Kidney glomerular epithelial cell (primary cell): ENCODE measurements around the gene RPL19.
A peak's percentile ranks its signal among the peaks of the same experiment; 100 is the strongest.
"Not testable (repeated sequence)": the region's sequence is repeated elsewhere in the genome, so short reads cannot be mapped to it uniquely, and the experiment has no call there.

Source experiments
- DNase-seq: peaks from one replicate; lab custom pipeline; 2025; lab: John Stamatoyannopoulos, UW

The RPL19 gene

DNA sequence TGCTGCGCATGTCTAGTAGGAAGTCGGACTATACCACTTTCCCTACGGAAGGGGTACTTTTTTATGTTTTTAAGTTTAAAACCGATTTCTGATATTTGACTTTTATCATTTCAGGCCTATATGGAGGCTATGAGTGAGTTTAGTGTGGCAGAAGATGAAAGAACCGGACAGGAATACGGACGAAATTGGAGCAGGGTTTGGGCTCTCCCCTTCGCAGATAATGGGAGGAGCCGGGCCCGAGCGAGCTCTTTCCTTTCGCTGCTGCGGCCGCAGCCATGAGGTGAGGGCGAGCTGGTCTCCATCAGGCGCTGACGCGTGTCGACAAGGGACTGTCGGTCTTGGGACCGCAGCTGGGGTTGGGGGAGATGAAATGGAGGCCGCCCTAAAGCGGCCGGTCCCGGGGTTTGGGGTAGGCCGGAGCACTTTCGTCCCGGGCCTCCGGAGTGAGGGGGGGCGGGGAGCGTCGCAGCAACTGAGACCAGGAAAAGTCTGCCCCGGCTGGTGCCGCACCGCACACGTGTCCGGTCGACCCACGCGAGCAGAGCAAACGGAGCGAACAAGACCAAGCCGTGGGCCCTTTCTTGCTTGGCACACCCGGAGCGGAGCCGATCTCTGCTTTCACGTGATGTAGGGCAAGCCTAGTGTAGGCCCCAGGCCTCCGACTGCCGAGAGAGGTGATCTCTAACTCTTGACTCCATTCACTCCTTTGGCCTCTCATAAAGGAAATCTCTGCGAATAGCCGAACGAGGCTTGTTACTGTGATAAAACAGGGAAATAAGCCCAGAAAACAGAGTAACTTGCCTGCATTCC, at the start of gene RPL19:
Gene RPL19, plus strand, starts transcription at position 214 of the 810 bp plus-strand sequence. Its CDS starts 62 bp downstream, at position 276.
- DNase-seq: peak; percentile 93

DNA sequence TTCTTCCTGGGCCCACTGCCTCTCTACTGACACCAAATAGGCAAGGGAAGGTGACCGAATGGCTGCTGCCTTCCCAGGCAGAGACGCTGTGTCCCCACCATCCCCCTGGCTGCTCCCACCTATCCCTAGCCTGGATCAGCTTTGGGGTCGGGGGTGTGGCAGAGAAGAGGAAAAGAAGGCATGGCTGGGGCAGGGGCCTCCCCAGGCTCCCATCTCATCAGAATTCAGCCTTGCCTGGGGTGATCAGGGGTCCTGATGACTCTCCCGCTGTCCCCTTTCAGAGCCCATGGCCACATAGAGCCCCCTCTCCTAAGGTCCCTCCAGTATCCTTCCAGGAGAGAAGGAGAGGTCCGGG, 49.3 kb upstream of the RPL19 start:
- DNase-seq: no peak

DNA sequence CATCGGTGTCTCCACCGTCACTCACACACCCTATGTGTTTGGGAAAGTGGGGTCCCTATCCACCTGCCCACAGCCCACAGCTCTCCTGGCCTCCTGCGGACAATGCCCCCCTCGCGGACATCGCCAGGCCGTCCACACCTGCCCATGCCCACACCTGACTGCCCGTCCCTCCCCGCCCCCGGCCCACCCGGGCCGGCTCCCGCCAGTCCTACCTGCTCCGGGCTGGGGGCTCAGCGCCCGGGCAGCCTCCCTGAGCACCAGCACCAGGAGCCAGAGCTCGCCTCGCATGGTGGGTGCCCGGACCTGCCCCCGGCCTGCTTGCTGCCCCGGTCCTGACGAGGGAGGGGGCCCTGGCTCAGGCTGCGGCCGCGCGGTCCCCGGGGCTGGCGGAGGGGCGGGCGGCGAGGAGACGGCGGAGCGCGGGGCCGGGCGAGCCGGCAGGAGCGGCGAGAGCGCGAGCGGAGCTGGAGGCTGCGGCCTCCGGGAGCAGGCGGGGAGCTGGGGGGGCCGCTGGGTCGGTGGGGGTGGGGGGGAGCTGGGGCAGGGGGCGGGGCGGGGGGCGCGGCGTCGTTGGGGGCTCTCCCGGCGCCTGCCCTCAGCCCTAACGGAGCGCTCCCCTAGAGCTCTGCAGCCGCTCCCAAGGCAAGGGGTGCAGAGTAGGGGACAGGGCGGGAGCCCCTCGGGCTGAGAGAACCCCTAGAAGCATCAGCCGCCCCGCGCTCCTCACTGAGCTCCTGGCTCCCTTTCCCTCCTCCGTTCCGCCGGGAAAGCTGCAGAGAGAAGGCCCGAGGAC, 48.7 kb upstream of the RPL19 start, which contains the start of gene PLXDC1:
Gene PLXDC1, minus strand, starts transcription at position 488 of the 793 bp plus-strand sequence. Its CDS starts 200 bp downstream, at position 288.
- no peak for DNase-seq

DNA sequence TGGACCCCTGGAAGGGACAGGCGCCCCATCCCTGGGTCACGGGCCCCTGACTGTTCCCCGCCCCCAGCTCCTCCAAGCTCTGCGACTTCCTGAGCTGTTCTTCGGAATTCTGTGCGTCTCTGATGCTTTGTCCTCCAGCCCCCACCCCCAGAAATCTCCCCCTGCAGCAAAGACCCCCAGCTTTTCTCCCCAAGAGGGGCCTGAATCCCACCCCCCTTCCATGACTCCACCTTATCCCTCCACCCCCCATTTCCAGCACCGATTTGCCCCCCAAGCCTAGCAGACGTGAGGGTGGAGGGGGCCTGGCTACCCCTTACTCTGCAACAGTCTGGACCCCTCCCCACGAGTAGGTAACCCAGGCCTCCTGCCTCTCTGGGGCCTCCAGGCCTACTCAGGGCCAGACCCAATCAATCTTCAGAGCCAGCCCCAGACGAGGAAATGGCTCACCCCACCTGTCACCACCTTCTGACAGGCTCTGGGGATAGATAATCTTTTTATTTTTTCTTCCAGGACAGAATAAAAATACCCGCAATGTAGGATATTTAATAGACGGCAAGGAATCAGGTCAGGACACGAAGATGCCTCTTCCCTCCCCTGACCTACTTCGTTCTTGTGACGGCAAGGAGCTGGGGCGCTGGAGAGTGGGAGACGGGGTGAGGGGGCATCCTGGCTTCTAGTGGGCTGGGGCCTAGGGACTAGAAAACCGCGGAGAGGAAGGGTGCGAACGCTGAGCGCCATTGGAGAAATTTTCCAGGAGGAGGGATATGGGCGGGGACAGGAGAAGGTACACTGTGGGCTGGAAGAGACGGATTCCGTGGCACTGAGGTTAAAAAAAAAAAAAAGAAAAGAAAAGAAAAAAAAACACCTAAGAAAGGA, 47.9 kb upstream of the RPL19 start:
- peak; percentile 53 for DNase-seq

DNA sequence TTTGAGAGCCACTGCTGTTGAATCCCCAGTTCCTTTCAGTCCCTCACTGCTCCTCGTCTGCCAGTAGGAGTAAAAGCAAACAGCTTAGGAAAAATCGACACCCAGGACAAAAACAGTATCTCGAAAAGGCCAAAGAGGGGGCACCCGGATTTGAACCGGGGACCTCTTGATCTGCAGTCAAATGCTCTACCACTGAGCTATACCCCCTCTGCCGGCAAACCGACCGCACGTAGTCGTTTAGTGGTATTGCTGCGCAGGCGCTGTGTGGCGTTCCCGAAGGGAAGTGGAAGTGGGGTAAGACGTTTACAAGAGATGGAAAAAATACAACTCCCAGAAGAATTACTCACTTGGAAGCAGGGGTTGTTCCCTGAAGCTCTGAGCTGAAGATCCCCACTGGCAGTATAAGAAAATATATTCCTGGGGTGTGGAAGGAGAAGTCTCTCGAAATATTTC, 46.5 kb upstream of the RPL19 start:
- peak; percentile 93 for DNase-seq

DNA sequence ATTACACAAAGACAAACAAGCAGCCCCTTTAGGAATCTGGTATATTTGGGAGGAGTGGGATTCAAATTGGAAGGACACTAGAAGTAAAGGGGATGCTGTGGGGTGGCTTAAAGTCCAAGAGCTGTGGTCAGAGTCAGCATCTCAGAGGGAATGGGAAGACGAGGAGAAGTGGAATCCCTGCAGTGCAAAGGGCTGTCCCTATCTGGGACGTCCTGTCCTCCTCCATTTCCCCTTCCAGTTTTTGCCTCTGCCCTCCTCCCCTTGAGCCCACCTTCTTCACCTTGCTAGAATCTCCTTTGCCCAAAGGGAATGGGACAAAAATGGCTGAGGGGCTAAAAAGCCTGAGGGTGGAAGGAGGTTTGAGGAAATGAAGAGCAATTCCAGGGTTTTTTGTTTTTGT, 44.4 kb upstream of the RPL19 start:
- DNase-seq: no peak

DNA sequence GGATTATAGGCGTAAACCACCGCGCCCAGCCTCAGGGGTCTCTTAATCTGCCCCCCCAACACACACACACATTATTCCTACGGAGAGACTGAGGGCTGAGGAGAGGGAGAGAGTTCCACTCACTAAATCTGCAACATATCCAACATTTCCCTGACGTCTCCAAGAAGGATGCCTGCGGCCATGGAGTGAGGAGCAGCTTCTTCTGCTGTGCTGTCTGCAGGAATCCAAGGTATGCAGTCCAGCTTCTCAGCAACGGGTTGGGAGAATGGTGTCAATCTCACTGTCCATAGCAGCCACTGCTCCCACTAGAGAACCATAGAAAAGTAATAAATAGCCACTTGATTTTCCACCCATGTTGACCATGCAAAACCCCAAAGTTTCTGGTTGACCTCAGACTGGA, 43.6 kb upstream of the RPL19 start:
- no peak for DNase-seq

DNA sequence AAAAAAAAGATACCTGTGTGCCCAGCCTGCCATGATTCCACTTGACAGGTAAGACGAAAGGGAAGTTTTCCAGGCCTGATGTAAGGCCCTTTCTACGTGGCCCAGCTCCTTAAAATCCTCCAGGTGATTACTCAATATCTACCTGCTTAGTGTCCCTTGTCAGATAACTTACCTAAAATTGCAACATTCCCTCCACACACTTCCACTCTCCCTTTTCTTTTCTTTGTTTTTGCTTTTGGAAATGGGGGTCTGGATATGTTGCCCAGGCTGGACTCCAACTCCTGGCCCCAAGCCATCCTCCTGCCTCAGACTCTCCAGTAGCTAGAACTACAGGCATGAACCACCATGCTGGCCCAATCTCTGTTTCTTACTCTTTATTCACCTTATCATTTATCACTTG, 41.5 kb upstream of the RPL19 start:
- no peak for DNase-seq

DNA sequence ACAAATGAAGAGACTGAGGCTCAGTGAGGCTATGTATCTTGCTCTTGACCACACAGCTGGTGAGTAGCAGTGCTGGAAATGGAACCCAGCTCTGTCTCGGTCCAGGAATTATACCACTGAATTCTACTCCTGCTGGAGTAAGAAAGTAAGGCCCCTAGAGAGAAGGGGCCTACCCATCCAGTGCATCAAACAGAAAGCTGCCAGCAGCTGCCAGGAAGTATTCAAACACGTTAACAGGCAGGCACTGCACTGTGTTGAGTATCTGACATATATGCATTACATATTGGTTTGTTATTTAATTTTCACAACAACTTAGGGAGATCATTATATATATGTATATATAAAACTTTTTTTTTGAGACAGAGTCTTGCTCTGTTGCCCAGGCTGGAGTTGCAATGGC, 38.1 kb upstream of the RPL19 start:
- no peak for DNase-seq

DNA sequence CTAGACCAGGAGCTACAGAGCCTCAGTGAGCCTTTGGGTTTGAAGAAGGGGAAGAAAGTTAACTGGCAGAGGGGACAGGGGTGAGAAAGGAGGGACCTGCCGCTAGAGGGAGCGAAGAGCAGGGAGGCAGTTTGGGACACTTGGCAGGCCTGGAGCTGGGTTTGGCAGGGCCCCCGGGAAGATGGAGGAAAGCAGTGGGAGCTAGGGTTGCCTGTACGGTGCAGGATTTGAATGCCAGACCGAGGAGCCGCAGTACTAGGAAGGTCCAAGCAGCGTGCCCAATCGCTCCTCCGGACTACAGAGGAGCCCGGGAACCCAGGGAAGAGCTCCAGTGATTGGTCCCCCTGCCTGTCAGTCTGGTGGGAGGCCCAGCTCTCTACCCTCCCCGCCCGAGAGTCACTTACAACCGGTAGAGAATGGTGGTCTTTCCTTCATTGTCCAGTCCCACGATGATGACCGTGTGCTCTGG, 35.4 kb upstream of the RPL19 start:
- DNase-seq: peak; percentile 52

DNA sequence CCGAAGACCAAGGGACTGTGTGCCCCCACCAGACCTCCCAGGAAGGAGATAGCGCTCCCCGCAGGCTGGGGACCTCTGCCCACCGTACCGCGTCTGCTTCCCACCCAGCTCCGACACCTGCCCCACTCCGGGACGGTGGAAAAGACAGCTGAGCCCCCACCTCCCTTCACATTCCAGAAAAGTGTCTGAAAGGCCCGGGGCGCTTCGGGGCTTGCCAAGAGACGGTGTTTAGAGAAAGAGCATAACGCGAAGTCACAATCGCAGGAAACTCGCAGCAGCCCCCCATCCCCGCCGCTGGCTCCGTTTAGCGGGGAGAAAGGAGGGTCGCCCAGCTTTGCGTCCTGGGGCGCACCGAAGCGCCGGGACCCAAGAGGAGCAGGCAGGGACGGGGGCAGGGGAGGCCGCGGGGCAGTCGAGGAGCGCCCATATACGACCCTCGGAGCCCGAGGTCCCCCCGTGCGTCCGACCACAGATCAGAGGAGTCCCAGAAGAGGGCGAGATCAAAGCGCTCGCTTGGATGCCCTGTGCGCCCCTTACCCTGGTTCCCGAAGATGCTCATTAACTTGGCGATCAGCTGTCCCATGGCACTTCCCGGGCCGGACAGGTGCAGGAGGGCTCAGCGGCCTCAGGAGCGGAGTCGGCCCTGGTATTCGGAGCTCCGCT, 34.8 kb upstream of the RPL19 start:
- DNase-seq: no peak

DNA sequence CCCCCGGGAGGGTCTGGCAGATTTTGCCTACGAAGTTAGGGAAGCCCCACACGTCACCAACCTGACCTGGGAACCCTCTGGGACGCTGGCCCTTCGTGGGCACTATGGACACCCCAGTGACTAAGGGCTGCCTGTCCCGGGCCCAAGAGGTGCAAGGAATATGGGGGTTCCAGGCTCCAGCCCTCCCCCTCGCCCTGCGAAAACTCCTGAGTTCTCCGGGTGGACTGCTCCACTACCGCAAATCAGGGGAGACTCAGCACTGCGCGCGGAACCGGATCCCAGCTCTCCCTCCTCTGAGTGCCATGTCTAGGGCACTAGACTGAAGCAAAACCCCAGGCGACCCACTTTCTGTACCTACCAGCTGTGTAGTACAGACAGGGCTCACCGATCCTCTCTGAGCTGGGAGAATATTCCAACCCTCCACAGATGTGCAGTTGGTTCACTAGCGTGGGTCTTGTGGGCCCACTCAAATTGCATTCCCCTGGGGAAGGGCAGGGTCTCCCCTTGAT, 34.2 kb upstream of the RPL19 start, which contains the start of gene ARL5C:
Gene ARL5C, minus strand, starts transcription at position 321 of the 509 bp plus-strand sequence. CDS start 401 bp downstream, outside the sequence.
- DNase-seq: no peak

DNA sequence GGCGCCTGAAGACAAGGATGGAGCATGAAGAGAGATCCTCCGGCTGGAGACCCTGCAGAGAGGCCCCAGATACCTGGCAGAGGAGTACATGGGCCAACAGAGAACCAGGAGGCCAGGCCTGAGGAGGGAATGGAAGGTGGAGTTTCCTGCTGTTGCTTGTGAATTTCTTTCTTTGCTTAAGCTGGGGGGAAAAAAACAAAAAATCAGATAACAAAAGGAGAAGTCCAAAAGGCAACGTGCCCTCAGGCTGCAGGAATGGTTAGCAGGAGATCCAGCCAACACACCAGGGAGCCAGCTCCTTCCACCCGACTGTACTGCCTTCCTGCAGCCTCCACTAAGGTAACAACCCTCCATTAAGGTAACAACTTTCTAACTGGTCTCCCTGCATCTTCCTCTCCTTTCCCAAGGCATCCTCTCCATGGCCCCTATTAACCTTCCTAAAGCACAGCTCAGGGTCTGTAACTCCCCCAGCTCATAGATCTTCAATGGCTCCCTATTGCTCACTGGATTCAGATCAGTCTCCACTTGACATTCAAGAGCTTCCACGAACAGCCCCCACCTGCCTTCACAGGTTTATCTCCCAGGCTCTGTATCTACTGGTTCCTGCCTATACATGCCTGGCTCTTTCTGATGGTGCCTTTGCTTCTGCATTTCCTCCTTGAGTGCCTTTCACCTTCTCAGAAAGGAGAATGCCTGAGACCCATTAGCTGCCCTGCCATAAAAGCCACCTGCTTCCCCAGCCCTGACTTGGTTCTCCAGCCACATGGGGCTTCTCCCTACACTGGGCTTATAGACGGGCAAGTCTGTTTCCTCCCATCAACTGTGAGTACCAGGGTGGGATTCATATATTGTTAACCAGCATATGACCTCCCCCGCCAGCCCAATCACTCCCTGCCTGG, 33.4 kb upstream of the RPL19 start:
- DNase-seq: no peak

DNA sequence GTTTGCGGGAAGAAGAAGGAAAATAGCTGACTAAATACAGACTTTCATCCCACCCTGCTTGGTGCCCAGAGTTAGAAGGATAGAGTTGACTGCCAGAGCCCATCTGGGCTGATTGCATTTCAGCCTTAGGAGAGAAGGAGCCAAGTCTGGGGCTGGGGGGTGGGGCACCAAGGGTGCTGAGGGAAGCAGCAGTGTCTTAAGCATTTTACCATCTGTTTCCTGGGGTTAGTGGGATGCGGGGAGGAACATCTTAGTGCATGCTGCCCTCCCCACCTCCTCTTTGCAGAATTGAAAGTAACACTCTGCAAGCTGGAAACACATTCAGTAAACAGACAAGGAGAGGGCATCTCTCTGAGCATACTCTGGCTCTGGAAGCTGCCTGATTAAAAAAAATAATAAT, 32.6 kb upstream of the RPL19 start:
- DNase-seq: no peak

DNA sequence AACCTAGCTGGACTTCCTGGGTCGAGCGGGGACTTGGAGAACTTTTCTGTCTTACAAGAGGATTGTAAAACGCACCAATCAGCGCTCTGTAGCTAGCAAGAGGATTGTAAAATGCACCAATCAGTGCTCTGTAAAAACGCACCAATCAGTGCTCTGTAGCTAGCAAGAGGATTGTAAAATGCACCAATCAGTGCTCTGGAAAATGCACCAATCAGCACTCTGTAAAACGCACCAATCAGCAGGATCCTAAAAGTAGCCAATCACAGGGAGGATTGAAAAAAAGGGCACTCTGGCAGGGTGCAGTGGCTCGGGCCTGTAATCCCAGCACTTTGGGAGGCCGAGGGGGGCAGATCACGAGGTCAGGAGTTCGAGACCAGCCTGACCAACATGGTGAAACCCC, 31.6 kb upstream of the RPL19 start:
- DNase-seq: not testable (repeated sequence)

DNA sequence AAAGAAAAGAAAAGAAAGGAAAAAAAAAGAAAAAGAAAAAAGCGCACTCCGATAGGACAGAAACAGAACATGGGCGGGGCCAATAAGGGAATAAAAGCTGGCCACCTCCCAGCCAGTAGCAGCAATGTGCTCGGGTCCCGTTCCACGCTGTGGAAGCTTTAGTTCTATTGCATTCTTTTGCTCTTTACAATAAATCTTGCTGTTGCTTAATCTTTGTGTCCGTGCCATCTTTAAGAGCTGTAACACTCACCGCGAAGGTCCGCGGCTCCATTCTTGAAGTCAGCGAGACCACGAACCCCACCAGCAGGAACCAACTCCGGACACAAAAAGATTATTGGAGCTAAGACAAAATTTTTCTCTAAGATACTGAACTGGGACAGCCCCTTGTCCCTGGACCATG, 31.0 kb upstream of the RPL19 start:
- no peak for DNase-seq

DNA sequence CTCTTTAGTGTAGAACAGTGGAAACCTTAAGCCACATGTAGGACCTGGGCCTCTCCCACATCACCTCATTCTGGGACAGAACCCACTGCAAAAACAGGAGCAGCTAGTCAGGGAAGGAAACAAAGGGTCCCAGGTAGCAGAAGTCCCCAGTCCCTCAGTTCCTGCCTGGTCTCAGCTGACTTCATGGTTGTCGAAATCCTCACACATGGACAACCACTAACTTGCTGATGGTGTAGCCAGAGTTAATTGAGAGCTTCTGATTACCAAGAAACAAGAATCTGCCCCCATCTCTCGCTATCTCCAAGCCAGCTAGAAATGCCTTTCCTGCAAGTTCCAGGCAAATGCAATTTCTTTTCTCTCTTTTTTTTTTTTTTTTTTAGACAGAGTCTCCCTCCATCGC, 30.6 kb upstream of the RPL19 start:
- no peak for DNase-seq

DNA sequence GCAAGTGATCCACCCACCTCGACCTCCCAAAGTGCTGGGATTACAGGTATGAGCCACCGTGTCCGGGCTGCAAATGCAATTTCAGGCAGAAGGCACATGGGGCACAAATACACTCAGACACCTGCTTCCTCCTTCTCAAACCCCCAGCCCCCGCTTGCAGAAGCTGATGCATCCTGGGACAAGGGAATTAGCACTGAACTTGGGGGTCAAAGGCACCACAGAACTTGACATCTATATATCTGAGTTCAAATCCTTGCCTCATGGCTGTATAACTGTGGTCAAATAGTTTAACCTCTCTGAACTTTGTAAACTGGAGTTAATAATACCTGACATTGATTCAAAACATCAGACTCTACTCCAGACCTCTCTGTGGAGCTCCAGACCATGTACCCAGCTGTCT, 30.0 kb upstream of the RPL19 start:
- DNase-seq: no peak

DNA sequence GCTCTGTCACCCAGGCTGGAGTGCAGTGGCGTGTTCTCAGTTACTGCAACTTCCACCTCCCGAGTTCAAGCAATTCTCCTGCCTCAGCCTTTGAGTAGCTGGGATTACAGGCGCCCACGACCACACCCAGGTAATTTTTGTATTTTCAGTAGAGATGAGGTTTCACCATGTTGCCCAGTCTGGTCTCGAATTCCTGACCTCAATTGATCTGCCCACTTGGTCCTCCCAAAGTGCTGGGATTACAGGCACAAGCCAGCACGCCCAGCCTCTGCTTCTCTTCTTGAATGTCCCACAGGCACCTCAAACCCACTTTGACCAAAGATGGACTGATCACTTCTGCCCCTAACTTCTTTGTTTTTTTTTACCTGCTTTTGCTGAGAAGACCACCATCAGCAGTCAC, 29.5 kb upstream of the RPL19 start:
- DNase-seq: no peak

DNA sequence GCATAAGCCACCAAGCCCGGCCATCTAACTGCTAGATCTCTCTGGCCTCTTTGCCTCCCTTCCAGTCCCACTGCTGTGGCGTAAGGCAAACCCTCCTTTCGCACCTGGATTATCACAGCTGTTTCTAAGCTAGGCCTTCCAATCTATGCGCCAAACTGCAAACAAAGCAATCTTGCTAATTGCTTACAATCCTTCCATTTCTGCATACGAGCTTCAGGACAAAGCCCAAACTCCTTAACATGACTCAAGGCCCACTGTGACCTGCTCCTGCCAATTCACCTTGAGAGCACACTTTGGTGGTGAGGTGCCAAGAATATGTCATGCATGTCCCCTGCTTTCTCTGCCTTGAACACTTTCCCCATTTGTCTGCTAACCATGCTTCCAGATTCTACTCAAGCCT, 28.1 kb upstream of the RPL19 start:
- no peak for DNase-seq
